ENCODE measurements around the gene COL4A6. TPM values are rescaled to one million over a fixed set of nuclear protein-coding genes. Genes with fewer than 3 reads are reported as not detected.

Gene COL4A6
- total RNA-seq, 1 experiment from 2014 or later, result 0.28 TPM

DNA sequence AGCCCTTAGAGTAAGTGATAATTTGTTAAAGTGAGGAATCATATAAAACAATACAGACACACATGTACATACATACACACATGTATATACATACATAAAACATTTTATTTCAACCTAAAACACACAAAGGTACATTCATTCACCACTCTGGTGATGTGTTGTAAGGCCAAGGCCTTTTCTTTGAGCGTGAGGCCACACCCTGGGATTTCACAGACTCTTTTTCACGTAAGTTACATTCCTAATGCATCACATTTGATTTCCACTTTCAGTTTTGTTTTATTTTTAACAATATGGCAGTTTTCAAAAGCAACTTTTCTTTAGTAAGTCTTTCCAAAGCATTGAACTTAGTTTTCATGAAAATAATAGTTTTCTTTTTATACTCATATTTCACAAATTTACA is 170.7 kb downstream of the COL4A6 start:
- H3K9me3 ChIP-seq (ENCODE audit: control insufficient read depth, insufficient read depth, low read depth, low read length), result no peaks in the 10 kb centered on the region
- ATAC-seq (no peak), DNase-seq (ENCODE audit: low read depth, low spot score) (no peak)
- CTCF ChIA-PET, result no interaction called here
- BruUV-seq (replicated peaks), result no TSS peak
- no peak overlapping the region for H3K27ac ChIP-seq (ENCODE audit: low read length)
- H3K27me3 ChIP-seq (ENCODE audit: control insufficient read depth, insufficient read depth, low read length), result no peaks in the 10 kb centered on the region
- no peaks in the 10 kb centered on the region for H3K4me1 ChIP-seq (ENCODE audit: control insufficient read depth, insufficient read depth, low read length)
- POLR2A ChIA-PET, result no interaction called here
- in situ Hi-C loops (cut with HindIII; ENCODE audit: low pct_unique_long_range_greater_than_20kb, low sequenced_read_pairs) (no loop called here), intact Hi-C loops (cut with micrococcal nuclease; ENCODE audit: unreplicated experiment) (no loop called here)
- H3K36me3 ChIP-seq (ENCODE audit: control insufficient read depth, insufficient read depth, low read length), result no peaks in the 10 kb centered on the region
- no peak overlapping the region for H3K4me3 ChIP-seq (ENCODE audit: low read depth in 2 of 2, low read length in 2 of 2)
- TF ChIP-seq REST (IDR thresholded peaks at IDR 0.05; ENCODE audit: insufficient read depth in 1 of 2, low read depth in 2 of 2, low read length in 1 of 2), result no peak
- TF ChIP-seq CTCF (IDR thresholded peaks at IDR 0.05), result no peak
- TF ChIP-seq POLR2AphosphoS5 (IDR thresholded peaks at IDR 0.05; ENCODE audit: low read depth, low read length), result no peak
- TF ChIP-seq TCF7L2 (IDR thresholded peaks at IDR 0.05; ENCODE audit: low read depth, low read length), result no peak
- TF ChIP-seq SIN3A (IDR thresholded peaks at IDR 0.05; ENCODE audit: borderline replicate concordance, insufficient read depth, low read depth, low read length), result no peak

DNA sequence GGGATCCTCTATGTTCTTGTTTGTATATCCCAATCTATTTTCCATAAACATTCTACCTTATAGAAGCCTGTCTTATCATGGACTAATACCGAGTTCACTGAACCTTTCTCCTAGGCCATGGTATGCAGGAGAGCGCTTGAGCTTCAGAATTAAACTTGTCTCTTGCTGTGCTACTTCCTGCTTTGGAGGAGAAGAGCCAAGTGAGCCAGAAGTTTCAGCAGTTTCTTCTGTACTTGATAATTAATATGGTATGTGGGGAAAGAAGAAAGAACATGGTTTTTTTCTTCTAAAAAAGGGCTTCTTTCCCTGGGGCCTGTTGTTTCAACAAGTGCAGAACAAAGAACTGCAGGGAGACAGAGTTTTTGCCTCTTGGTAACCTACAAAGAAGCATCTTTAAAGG is 173.8 kb downstream of the COL4A6 start:
- intact Hi-C loops (cut with micrococcal nuclease; ENCODE audit: unreplicated experiment), result no loop called here
- POLR2A ChIA-PET, result no interaction called here

More for the DNA sequence above, 173.8 kb downstream of the COL4A6 start:
- no peak for DNase-seq (ENCODE audit: low read depth, low spot score)
- no TSS peak for BruUV-seq (replicated peaks)
- Histone ChIP-seq H3K9me3 (ENCODE audit: control insufficient read depth, insufficient read depth, low read depth, low read length) (no peaks in the 10 kb centered on the region), H3K4me3 (ENCODE audit: low read depth in 2 of 2, low read length in 2 of 2) (no peak overlapping the region), H3K4me1 (ENCODE audit: control insufficient read depth, insufficient read depth, low read length) (no peaks in the 10 kb centered on the region), H3K36me3 (ENCODE audit: control insufficient read depth, insufficient read depth, low read length) (no peaks in the 10 kb centered on the region), H3K27ac (ENCODE audit: low read length) (no peak overlapping the region), H3K27me3 (ENCODE audit: control insufficient read depth, insufficient read depth, low read length) (no peaks in the 10 kb centered on the region)
- no peak for TF ChIP-seq SIN3A (IDR thresholded peaks at IDR 0.05; ENCODE audit: borderline replicate concordance, insufficient read depth, low read depth, low read length)
- no peak for TF ChIP-seq CTCF (IDR thresholded peaks at IDR 0.05)
- TF ChIP-seq POLR2AphosphoS5 (IDR thresholded peaks at IDR 0.05; ENCODE audit: low read depth, low read length), result no peak
- no peak for TF ChIP-seq REST (IDR thresholded peaks at IDR 0.05; ENCODE audit: insufficient read depth in 1 of 2, low read depth in 2 of 2, low read length in 1 of 2)
- no peak for TF ChIP-seq TCF7L2 (IDR thresholded peaks at IDR 0.05; ENCODE audit: low read depth, low read length)
- in situ Hi-C loops (cut with HindIII; ENCODE audit: low pct_unique_long_range_greater_than_20kb, low sequenced_read_pairs), result no loop called here
- ATAC-seq, result no peak
- CTCF ChIA-PET, result no interaction called here
